ENCODE data around the gene SRSF10.
"Not testable (repeated sequence)": the region's sequence is repeated elsewhere in the genome, so short reads cannot be mapped to it uniquely, and the experiment has no call there.

The SRSF10 gene

GRCh38 chr1:23958040-23958809 is 21.9 kb downstream of the SRSF10 start:
- not testable (repeated sequence) for DNase-seq

- no peak for DNase-seq
These were observed 23.0 kb downstream of the SRSF10 start for GRCh38 chr1:23957096-23957495.

- DNase-seq: no peak
These were observed 27.1 kb downstream of the SRSF10 start for GRCh38 chr1:23953020-23953419.

- DNase-seq: no peak
These were observed 32.8 kb downstream of the SRSF10 start for GRCh38 chr1:23947366-23947765.

GRCh38 chr1:23936481-23937176 is 43.5 kb downstream of the SRSF10 start:
- no peak for DNase-seq

- no peak for DNase-seq
These were observed 48.6 kb downstream of the SRSF10 start for GRCh38 chr1:23931491-23931880.

GRCh38 chr1:23930861-23931490 is 49.2 kb downstream of the SRSF10 start:
- DNase-seq: no peak

- no peak for DNase-seq
These were observed 49.9 kb downstream of the SRSF10 start for GRCh38 chr1:23930270-23930669.

- no peak for DNase-seq
These were observed 51.3 kb downstream of the SRSF10 start for GRCh38 chr1:23928789-23929188.

- DNase-seq: no peak
These were observed 53.0 kb downstream of the SRSF10 start for GRCh38 chr1:23927097-23927496.

GRCh38 chr1:23925279-23925678 is 54.8 kb downstream of the SRSF10 start:
- no peak for DNase-seq

GRCh38 chr1:23924601-23925000 is 55.5 kb downstream of the SRSF10 start:
- no peak for DNase-seq

- no peak for DNase-seq
These were observed 56.3 kb downstream of the SRSF10 start for GRCh38 chr1:23923592-23924499.

- no peak for DNase-seq
These were observed 57.7 kb downstream of the SRSF10 start for GRCh38 chr1:23922321-23922943.

- DNase-seq: peak; percentile 65
These were observed 63.7 kb downstream of the SRSF10 start for GRCh38 chr1:23916209-23917131.

GRCh38 chr1:23915466-23915865 is 64.7 kb downstream of the SRSF10 start:
- DNase-seq: no peak

GRCh38 chr1:23914921-23915320 is 65.2 kb downstream of the SRSF10 start:
- no peak for DNase-seq

Measured in SHP77 treated with DMSO at 0.1 percent for 48 hours (cell line).